ENCODE measurements around the gene MRGPRD.

- TF ChIP-seq CTCF (IDR thresholded peaks at IDR 0.05) (no peak), EP300 (IDR thresholded peaks at IDR 0.05) (no peak), POLR2A (IDR thresholded peaks at IDR 0.05) (no peak)
Measured at GRCh38 chr11:68954836-68955606, 25.8 kb downstream of the MRGPRD start.
